ENCODE results near the gene BSG.
"Not testable (repeated sequence)": the region's sequence is repeated elsewhere in the genome, so short reads cannot be mapped to it uniquely, and the experiment has no call there.

The BSG gene

GRCh38 chr19:584240-585001, 12.0 kb downstream of the BSG start (continued):
- no peak for TF ChIP-seq ZNF701 (tag by site-specific recombination; IDR thresholded peaks at IDR 0.05)
- peak; percentile 49 for TF ChIP-seq ZIC2 (tag by site-specific recombination; IDR thresholded peaks at IDR 0.05)
- TF ChIP-seq KLF16 (tag by site-specific recombination; IDR thresholded peaks at IDR 0.05), result peak; percentile 61; the same call in 1 of the 2 replicates
- peak; percentile 50; the same call in 1 of the 2 replicates for TF ChIP-seq ZXDB (tag by site-specific recombination; IDR thresholded peaks at IDR 0.05)
- TF ChIP-seq ZNF792 (tag by site-specific recombination; IDR thresholded peaks at IDR 0.05), result peak; percentile 98
- TF ChIP-seq WT1 (tag by site-specific recombination; IDR thresholded peaks at IDR 0.05), result peak; percentile 11; the same call in 1 of the 2 replicates
- TF ChIP-seq ZNF16 (tag by site-specific recombination; IDR thresholded peaks at IDR 0.05; ENCODE audit: low read depth), result no peak
- no peak for TF ChIP-seq ZNF639 (tag by site-specific recombination; IDR thresholded peaks at IDR 0.05)
- TF ChIP-seq ZBTB48 (tag by site-specific recombination; IDR thresholded peaks at IDR 0.05), result peak; percentile 74
- peak; percentile 93 for TF ChIP-seq CTCF (tag by site-specific recombination; IDR thresholded peaks at IDR 0.05)
- TF ChIP-seq ZNF26 (tag by site-specific recombination; IDR thresholded peaks at IDR 0.05), result no peak
- TF ChIP-seq ZNF677 (tag by site-specific recombination; IDR thresholded peaks at IDR 0.05), result no peak
- 0 out of 2 replicates have a peak, but pooled peaks have one; percentile 39 for TF ChIP-seq ZFP69B (tag by site-specific recombination; IDR thresholded peaks at IDR 0.05)
- peak; percentile 48; the same call in 1 of the 2 replicates for TF ChIP-seq KLF8 (tag by site-specific recombination; IDR thresholded peaks at IDR 0.05)
- TF ChIP-seq ZEB2 (tag by site-specific recombination; IDR thresholded peaks at IDR 0.05), result peak; percentile 37; the same call in 1 of the 2 replicates
- no peak for TF ChIP-seq ELK4 (IDR thresholded peaks at IDR 0.05; ENCODE audit: borderline replicate concordance, low read depth, low read length)
- no peak for TF ChIP-seq ZNF404 (tag by site-specific recombination; IDR thresholded peaks at IDR 0.05)
- TF ChIP-seq ZBTB8A (tag by site-specific recombination; IDR thresholded peaks at IDR 0.05), result peak; percentile 19; the same call in 1 of the 2 replicates
- 0 out of 2 replicates have a peak, but pooled peaks have one; percentile 71 for TF ChIP-seq ZBTB7A (tag by site-specific recombination; IDR thresholded peaks at IDR 0.05; ENCODE audit: low read depth)
- no peak for TF ChIP-seq MZF1 (tag by site-specific recombination; IDR thresholded peaks at IDR 0.05; ENCODE audit: borderline replicate concordance)
- TF ChIP-seq PRDM4 (tag by site-specific recombination; IDR thresholded peaks at IDR 0.05), result 0 out of 2 replicates have a peak, but pooled peaks have one; percentile 13
- no peak for TF ChIP-seq ZNF426 (tag by site-specific recombination; IDR thresholded peaks at IDR 0.05)
- peak; percentile 84 for TF ChIP-seq ZSCAN30 (tag by site-specific recombination; IDR thresholded peaks at IDR 0.05)
- 0 out of 2 replicates have a peak, but pooled peaks have one; percentile 25 for TF ChIP-seq KLF17 (tag by site-specific recombination; IDR thresholded peaks at IDR 0.05)

- POLR2A ChIA-PET, result interaction anchor here (0.6 kb wide), 1 partner anchor 634 kb away, joined by 7 read pairs; no protein-coding TSS in a partner anchor
- H3K27ac ChIP-seq (ENCODE audit: extremely low read depth, low read depth, low read length); H3K9me3 ChIP-seq (ENCODE audit: control insufficient read depth, insufficient read depth, low read depth, low read length); H3K4me3 ChIP-seq (ENCODE audit: low read depth, low read length); H3K4me1 ChIP-seq (ENCODE audit: control insufficient read depth, insufficient read depth, low read length): not testable (repeated sequence)
- CTCF ChIA-PET, result interaction anchor here (0.6 to 2.5 kb wide), 7 partner anchors 11 to 155 kb away, joined by 3 to 17 read pairs (median 4); no protein-coding TSS in a partner anchor
- H3K36me3 ChIP-seq (ENCODE audit: control insufficient read depth in 2 of 2, insufficient read depth in 1 of 2, low read length in 2 of 2), result peaks cover 0 to 28% of the 10 kb centered on the region in 2 experiments; a peak in 1 of 3 replicates
Observed at GRCh38 chr19:585146-585545, 12.8 kb downstream of the BSG start.
